ENCODE data around the gene ANKRD27.

The ANKRD27 gene

DNA sequence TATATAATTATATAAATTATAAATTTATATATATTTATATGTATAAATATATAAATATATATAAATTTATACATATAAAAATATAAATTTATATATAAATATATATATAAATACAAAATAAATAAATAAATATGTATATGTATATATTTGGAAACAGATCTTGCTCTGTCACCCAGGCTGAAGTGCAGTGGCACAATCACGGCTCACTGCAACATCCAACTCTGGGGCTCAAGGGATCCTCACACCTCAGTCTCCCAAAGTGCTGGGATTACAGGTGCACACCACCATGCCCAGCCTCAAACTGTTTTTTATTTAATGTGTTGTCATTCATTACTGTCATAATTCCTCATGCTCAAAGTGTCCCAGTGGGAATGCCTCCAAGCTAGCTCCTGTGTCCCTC, 119.2 kb downstream of the ANKRD27 start:
- H3K27me3 ChIP-seq (ENCODE audit: control insufficient read depth, insufficient read depth, low read length), result no peaks in the 10 kb centered on the region
- H3K4me1 ChIP-seq (ENCODE audit: control insufficient read depth, insufficient read depth, low read length), result no peaks in the 10 kb centered on the region
- H3K4me3 ChIP-seq (ENCODE audit: low read length), result no peak overlapping the region
- no peaks in the 10 kb centered on the region for H3K36me3 ChIP-seq (ENCODE audit: control insufficient read depth, insufficient read depth, low read length)
- no peak overlapping the region for H3K27ac ChIP-seq (ENCODE audit: low read depth, low read length)
- H3K9ac ChIP-seq (ENCODE audit: low read length), result no peak overlapping the region

DNA sequence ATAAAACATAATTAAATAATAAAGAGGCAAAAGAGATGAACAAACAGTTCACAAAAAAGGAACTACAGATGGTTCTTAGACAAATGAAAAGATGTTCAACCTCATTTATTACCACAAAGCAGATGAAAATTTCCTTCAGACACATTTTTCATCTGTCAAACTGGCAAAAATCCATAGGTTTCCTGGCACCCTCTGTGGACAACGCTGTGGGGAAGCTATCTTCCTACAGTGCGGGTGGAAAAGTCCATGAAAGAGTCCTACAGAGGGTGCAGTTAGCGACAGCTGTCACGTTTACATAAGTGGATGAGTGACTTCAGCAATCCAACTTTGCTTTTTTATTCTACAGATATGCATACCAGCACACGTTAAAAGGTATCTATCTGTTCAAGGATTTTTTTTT, 124.3 kb downstream of the ANKRD27 start:
- Histone ChIP-seq H3K27ac (ENCODE audit: low read depth, low read length) (no peak overlapping the region), H3K27me3 (ENCODE audit: control insufficient read depth, insufficient read depth, low read length) (no peaks in the 10 kb centered on the region), H3K9ac (ENCODE audit: low read length) (no peak overlapping the region)

More for the DNA sequence above, 124.3 kb downstream of the ANKRD27 start:
- Histone ChIP-seq H3K36me3 (ENCODE audit: control insufficient read depth, insufficient read depth, low read length) (no peaks in the 10 kb centered on the region), H3K4me1 (ENCODE audit: control insufficient read depth, insufficient read depth, low read length) (no peaks in the 10 kb centered on the region), H3K4me3 (ENCODE audit: low read length) (no peak overlapping the region)

All from rectal smooth muscle tissue (tissue), 1 donor.